NCI-H2227 treated with DMSO at 0.1 percent for 48 hours (cell line): ENCODE measurements around the gene CFAP97D1.

Experiments used
- DNase-seq: peaks from one replicate; lab custom pipeline; 2025; lab: John Stamatoyannopoulos, UW

Gene CFAP97D1

DNA sequence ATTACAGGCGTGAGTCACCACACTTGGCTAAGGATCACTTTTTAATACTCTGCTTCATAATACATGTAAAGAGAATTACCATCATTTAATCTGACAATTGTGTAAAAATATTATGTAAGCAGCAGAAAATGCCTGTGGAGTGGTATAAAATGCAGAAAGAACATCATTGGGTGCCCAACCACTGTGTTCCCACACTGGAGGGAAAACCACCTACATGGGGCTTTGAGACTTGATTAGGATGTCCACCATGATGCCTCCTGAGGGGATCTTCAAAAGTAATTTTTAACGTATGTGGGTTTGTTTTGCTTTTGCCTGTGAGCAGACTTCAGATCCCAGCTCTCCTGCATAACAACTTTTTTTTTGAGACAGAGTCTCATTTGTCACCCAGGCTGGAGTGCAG is 18.8 kb downstream of the CFAP97D1 start:
- no peak for DNase-seq

DNA sequence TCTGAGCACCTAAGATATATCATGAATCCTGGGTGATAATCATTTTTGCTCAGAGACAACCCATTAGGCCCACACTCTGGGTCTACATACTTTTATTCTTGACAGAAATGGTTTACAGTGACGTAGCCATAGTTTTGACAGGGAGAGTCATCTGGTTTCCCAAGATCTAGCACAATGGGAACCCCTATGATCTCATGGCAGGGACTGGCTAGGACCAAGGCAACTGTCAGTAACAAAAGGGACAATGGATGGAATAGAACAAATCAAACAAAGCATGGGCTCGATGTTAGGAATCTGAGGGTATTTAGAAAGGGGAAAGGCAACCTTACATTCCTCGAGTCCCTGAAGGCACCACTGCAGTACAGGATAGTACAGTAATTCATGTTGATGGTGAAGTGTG is 20.5 kb downstream of the CFAP97D1 start:
- DNase-seq, result no peak

DNA sequence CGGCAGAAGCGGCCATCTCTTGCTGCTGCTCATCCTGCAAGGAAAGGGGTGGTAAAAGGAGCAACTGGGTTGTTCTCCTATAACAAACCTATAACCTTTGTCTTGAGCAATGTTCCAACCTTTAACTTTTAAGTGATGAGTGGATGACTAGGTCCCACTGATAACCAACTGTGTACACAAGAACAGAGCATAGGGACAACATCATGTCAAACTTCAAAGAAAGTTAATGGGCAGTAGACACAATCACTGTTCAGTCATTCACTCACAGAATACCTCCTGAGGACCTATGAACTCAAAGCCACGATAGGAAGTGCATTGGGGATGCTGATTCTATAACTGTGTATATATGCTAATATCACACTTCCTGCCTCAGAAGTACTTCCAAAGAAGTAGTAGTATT is 21.6 kb downstream of the CFAP97D1 start:
- DNase-seq, result no peak

DNA sequence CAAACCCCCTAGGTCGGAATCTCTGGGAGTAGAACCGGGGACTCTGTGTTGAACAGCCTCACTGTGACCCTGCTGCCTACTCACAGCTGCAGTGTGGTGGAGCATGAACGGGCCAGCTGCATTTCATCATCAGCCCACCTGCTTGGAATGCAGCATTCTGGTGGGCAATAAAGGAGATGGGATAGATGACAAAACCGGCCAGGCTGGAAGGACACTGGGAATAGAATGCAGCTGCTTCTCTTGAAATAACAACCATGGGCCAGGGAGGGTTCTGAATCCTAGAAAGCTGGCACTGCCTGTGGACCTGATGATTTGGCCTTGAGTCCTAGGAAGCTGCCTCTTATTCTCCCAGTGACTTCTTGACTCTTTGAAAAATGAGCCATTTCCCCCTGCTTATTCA is 23.5 kb downstream of the CFAP97D1 start:
- DNase-seq, result no peak

DNA sequence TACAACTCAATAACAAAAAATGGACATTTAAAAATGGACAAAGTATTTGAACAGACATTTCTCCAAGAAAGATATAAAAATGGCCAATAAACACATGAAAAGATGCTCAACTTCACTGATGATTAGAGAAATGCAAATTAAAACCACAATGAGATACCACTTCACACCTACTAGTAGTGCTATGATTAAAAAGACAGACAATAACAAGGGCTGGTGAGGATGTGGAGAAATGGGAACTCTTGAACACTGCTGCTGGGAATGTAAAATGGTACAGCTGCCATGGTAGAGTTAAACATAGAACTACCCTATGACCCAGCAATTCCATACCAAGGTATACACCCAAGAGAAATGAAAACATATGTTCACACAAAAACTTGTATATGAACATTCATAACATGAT is 24.9 kb downstream of the CFAP97D1 start:
- no peak for DNase-seq

DNA sequence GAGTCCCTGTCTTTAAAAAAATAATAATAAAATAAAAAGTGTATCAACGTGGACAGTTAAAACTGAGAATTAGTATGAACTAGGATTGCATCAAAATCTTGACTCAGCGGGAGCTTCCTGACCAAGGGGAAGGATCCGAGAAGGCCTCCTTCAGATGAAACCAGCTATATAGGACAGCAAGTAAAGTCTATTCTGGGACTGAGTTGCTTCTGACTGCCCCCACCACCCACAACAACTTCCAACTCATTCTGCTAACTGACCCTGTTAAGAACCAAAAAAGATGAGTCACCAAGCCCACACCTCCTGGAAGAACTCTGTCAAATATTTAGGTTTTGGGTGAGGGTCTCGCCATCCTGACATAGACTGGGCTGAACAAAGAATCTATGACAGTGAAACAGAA is 27.8 kb downstream of the CFAP97D1 start:
- DNase-seq, result no peak

DNA sequence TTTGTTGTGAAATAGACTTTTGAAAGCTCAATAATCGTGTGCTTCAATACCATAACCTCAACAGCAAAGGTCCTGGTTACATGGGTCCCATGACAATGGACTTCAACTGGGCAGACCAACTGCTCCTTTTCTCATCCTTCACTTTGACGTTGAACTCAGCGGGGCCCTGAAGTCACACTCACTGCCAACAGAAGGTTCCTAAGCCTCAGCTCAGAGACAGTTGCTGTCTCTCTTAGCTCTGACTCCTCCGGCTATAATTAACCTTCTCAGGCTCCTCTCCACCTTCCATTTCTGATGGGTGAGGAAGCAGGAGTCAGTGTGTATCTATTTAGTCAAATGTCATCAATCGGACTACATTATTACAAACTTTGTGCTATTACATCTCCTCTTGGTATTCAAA is 28.9 kb downstream of the CFAP97D1 start:
- no peak for DNase-seq

DNA sequence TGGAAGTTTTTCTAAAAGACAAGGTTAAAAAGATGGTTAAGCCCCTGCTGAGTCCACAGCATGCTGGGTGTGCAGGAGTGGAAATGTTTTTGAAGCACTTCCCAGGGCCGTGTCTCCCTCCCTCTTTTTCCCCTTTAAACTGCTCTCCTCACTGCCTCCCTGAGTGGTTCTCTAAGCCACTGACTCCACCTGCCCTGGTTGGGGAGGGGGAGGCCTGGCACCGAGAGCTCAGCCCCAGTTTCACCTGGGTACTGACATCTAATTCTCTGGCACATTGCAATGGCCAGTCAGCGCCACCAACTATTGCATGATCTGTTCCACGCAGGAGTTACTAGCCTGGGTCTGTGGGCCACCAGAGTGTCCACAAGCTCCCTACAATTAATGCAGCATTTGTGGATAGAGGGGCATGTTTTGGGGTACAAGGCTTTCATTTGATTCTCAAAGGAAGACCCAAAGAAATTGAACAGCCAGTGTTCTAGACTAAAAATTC is 30.0 kb downstream of the CFAP97D1 start:
- no peak for DNase-seq

DNA sequence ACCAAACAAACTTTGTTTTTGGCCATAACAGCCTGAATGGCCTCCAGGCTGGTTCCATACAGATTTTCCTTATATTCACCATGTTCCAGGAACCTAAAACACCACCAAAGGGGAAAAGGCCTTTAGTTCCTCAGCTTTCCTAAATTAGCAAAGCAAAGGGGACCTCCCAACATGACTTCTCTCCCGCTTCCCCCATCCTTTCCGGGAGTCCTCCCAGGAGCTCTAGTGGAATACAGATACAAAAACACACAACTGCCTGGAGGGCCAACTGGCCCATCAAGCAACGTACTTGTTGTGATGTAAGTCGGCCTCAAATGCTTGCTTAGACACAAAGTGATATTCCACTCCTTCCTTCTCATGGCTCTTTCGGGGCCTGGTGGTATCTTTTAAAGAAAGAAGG is 30.6 kb downstream of the CFAP97D1 start:
- DNase-seq, result no peak

DNA sequence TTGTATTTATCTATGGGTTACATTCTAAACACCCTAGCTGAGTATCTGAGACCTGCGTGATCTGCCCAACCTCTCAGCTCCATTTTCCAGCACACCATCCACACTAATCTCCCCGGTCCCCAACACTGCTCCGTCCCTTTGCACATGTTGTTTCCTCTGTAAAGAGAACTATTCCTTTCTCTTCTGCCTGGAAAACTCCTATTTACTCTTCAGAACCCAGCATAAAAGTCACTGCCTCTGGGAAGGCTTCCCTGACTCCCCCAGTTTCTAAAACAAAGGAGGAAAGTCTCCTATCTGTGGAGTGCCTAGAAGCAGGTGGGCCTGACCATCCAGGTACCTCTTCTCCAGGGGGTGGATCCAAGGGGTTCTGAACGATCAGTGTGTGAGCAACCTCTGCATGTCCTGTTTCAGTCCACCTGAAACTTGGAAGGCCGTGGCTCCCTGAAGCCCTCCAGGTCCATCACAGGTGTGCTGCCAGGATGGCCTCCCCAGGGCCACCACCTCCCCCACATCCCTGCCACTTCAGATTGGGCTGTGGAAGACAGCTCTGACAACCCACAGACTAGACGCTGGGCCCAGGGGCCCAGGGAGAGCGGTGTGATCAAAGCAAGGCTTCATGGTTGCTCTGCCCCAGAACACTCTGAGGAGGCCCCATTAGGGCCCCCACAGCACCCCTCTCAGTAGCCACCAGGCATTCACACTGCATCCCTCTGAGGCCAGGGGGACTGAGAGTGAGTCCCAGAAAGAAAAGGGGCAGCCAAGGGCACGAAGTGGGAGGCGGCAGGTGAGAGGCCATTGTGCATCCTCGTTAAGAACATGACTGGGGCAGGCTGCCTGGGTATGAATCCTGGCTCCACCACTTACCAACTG is 32.4 kb downstream of the CFAP97D1 start:
- DNase-seq, result no peak

DNA sequence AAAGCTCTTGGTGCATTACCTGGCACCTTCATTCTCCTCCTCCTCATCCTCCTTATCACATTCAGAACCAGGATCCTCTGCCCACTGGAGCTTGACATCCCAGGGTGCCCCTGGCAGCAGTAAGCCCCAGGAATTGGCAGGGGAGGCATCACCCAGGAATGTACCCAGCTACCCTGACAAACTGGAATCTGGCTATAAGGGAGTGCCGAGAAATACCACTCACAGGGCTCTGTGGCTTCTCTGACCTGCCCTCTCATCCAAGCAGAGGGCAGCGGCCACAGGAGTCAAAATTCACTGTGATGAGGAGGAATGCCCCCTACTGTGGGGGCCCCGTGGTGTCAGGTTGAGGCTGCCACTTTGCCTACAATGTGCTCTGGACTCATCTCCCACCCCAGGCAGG is 33.2 kb downstream of the CFAP97D1 start:
- DNase-seq, result no peak

DNA sequence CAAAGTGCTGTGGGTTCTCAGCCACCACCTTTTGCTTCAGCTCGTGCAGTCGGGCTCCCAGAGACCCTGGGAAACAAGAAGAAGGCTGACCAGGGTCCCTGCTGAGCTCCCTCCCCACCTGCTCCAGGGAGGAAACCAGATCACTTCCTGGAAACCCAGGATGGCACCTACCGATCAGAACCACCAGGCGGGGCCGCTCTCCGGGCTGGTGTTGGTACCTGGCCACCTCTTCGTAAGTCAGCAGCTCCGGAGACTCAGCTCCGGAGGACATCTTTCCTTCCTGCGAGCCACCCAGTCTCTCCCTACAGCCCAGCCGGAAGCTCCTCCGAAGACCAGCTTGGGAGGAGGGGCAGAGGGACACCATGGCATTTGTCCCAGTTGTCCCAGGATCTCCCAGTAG is 33.8 kb downstream of the CFAP97D1 start:
- no peak for DNase-seq

DNA sequence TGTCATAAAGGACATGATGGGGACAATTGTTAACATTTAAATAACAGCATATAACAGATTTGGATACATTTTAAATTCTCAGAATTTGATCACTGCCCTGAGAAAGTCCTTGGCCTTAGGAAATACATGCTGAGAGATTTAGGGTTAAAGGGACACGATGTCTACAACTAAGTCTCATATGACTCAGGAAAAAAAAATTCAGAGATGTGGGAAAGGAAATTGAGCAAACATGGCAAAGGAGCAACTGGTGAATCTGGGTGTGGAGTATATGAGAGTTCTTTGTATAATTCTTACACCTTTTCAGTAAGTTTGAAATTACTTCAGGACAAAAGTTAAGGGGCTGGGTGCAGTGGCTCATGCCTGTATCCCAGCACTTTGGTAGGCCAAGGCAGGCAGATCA is 34.5 kb downstream of the CFAP97D1 start:
- no peak for DNase-seq

DNA sequence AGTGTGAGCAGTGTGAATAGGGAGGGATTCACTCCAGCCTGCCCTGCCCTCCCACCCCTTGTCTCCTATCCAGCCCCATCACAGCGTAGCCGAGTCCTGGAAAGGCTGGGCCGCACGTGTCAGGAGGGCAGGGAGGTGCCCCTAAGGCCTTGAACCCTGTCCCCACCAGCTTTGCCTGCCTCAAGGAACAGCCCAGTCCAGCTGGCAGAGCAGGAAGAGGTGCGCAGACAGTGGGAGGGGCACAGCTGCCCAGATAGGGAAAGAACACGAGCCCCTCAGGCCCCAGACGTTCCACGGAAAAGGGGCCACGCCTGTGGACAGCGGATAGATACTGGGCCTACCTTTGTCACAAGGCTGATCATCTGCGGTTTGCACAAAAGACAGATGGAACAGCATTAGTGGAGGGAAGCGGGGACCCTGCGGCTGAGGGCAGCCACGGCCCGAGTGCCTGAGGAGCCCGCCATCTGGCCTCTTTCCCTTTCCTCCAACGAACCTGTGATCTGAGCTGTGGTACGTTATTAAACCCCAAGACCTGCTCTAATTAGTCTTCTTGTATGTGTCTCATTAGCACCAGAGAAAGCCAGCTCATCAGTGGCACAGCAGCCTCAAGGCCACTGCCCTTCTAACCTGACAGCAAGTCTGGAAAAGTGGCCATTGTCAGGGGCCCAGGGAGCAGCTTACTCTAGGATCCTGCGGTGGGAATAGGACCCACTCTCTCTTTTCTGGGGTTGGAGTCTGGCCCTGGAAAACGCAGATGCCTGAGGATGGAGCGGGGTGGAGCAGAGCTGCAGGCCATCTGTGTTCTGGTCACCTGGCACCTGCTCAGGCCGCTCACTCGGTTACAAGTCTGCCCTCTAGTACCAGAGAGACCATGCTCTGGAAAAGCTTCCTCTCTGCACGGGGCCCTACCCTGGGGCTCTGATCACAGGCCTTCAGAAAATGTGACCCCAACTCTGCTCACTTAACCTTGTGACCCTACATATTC is 36.4 kb downstream of the CFAP97D1 start:
- DNase-seq, result no peak

DNA sequence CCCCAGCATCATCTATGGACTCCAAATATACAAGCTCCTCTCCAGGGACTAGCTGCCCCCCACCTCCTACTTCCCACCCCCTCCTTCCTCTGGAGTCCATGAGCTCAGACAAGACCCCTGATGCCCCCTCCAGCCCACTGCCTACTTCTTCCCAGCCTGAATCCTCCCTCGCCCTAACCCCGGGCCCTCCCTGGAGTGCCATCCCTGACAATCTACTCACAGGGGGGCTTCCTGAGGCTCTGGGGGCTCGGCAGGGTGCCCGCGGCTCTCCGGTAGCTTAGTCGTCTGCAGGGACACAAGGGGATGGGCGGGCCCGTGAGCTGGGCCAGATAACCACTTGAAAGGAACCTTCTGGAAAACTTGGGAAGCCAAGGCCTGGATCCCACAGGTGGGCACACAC is 37.6 kb downstream of the CFAP97D1 start:
- DNase-seq, result no peak

DNA sequence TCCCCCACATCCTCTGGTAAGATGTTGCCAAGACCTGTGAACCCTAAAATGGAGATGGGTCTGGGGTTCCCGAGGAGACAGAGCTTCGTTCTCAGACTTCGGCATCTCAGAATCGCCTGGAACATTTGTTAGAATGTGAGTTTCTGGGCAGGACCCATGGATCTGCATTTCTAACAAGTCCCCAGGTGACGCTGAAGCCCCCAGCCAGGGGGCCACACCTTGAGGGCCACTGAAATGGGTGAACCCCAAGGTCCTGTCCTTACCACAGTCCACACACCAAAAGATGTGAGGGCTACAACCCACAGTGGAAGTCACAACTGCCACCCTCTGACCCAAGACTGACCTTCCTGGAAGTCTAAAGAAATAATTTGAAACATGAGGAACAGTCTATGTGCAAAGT is 38.7 kb downstream of the CFAP97D1 start:
- no peak for DNase-seq

DNA sequence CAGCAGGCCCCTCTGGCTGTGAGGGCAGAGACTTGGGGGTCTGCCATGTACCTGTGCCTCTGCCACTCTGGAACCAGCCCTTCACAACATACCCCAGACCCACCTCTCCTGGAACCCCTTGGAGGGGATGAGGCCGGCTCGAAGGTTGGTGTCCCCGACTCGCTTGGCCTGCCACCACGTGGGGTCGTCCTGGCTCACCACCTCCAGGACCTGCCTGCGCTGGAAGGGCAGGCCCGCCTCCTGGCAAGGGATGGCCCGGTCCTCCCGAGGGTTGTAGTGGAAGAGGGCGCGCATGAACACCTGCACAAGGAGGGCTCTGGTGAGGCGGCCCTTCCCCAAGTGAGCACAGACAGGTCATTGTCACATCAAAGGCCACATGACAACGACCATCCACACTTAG is 40.5 kb downstream of the CFAP97D1 start:
- DNase-seq, result no peak

DNA sequence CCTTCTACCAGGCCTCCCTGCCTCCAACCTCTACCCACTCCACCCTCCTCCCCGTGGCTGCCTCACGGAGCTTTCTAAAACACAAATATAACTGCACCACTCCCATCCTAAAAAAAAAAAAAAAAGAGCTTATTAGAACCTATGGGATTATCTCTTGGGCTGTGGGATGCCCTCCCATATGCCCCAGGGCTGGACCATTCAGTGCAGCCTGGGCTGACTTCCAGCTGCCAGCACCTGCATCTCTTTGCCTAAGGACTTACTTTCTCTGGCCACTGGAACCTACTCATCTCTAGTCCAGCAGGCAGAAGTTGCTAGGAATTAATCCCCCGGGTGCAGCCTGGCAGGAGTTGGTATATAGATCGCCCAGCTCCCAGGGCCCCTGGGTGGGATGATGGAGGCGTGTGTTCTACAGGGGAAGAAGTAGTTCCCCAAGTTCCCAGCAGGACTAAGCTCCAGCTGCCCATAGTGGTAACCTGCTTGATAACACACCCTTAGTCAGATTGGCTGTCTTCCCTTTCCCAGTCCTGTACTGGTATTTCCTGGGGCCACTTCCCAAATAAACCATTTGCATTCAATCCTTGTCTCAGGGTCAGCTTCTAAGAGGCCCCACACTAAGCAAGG is 42.4 kb downstream of the CFAP97D1 start:
- DNase-seq, result no peak

DNA sequence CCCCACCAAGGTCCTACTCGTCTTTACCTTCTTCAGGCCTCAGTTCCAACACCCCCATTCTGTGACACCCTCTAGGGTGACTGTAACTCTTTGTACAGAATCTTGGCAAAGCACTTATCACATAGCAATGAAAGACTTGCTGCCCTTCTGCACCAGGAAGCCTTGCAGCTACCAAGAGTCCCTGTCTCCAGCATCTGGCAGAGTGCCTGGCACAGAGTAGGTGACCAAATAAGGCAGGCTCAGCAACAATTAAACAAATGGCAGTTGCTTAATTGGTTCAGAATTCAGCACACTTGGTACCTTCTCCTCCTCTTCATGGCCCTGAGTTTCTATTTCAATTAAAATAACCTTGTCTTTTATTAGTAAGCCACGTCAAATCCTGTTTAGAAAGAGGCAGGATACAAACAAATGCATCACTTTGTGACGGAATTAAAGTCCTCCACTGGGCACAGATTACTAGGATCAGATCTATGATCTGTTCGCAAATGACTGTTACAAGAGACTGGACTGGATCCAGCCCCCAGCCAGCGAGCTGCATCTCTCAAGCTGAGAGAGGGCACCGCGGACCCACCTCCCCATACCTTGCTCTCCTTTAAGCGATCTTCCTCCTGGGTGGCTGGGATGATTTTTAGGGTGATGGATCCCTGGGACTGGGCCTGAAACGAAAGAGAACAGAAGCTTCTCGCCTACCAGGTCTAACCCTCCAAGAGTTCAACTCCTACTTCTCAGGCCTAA is 43.3 kb downstream of the CFAP97D1 start:
- no peak for DNase-seq

DNA sequence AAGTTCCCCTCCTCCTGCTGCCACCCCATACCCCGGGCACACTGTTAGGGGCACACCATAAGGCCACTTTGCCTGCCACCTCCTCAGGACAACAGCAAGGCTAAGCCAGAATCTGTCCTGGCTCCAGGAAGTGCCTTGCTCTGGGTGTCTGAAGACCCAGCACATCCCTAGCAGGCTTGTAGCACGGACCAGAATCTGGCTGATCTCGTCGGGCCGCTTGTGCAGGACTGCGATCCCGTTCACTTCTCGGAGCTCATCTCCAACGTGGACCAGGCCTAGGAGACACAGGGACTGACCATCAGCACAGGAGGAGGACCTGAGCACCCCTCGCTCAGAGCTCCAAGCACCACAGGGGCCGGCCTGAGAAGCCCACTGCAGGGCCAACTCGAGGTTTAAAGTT is 45.3 kb downstream of the CFAP97D1 start:
- DNase-seq, result no peak

DNA sequence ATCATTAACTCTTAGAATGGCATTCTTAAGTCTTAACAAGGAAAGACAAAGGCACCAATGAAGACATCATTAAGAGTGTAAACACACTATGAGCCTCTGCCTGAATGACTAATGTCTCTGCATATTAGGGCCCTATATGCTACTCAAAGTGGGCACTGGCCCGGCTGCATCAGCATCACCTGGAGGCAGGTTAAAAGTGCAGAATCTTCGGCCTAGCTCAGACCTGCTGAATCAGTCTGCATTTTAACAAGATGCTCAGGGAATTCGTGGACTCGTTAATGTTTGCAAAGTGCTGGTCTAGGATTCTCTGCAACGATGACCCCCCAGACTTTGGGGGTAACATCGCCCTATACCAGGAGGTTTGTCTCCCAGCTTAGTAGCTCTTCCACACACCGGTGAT is 46.0 kb downstream of the CFAP97D1 start:
- DNase-seq, result no peak

DNA sequence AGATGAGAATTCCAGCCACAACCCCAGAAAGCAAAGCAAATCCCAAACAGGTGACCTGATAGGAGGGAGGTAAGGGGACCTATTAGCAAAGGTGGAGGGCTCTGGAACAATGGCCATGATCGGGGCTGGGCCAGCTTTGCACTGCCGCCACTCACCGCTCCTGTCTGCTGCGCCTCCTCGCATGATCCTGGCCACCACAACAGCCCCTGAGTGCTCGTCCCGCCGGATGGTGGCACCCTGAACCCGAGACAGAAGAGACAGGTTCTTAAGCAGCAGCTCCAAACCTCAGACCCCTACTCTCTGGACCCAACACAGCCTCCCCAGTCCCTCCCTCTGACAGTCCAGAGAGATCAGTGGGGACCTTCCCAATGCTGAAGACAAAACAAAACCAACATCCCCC is 47.4 kb downstream of the CFAP97D1 start:
- no peak for DNase-seq
